Measurements from ENCODE around the gene MAP7. TPM values are rescaled to one million over a fixed set of nuclear protein-coding genes. Genes with fewer than 3 reads are reported as not detected.

Gene MAP7
- total and polyA plus RNA-seq, 10 donors = 0.67 to 4.9 (median 3.0) TPM

DNA sequence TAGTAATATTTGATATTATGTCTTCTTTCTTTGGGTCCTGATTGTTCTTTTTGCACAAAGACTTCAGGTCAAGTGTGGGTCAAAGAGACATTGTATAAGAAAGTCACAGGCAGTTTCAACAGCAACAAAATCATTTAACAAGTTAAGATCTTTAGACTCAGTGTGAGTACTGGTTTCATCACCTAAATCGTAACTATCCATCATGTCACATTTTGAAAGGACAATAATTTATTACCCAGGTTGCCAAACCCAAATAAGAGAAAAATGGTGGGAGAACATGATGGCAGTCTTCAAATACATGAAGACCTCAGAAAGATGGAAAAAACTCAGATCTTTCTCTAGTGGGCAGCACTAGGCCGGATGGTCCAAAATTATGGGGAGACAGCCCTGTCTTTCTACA is 205.1 kb downstream of the MAP7 start:
- H3K27ac ChIP-seq = no peak overlapping the region
- WGBS, 5 donors = 90 to 99% (median 94%) methylated on average over 2 of the region's 2 CpGs
- DNase-seq = no peak
- H3K4me3 ChIP-seq = no peak overlapping the region
- no peaks in the 10 kb centered on the region for H3K9me3 ChIP-seq
- H3K4me1 ChIP-seq = no peaks in the 10 kb centered on the region
- H3K36me3 ChIP-seq = peaks cover 0 to 6% (median 0%) of the 10 kb centered on the region in 6 donors
- TF ChIP-seq POLR2AphosphoS5 (IDR thresholded peaks at IDR 0.05) (no peak), CTCF (IDR thresholded peaks at IDR 0.05 in 8 of 11, conservative IDR thresholded peaks at IDR 0.05 in 3 of 11) (no peak)
- H3K27me3 ChIP-seq (replicated peaks in 1 of 7) = no peaks in the 10 kb centered on the region
- intact Hi-C loops (cut with DNase I; ENCODE audit: low total_unique reads) = no loop called here

DNA sequence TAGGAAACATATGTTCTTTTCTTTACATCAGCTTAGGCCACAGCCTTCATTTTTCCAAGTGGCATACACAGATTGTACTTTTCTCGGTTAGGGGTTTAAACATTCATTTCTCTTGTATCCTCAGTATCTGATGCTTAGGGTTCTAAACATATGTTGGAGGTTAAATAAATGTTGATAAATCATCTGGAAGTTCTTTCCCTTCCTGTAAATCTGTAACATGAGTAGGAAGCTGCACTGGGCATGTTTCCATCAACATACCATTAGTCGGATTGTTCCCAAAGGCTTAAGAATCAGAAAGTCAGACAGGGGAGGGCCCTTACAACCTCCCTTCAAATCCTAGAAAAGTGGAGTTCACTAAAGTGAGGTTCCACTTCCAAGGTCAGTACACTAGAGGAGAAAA is 205.8 kb downstream of the MAP7 start:
- no peak for TF ChIP-seq POLR2AphosphoS5 (IDR thresholded peaks at IDR 0.05)
- TF ChIP-seq CTCF (IDR thresholded peaks at IDR 0.05 in 8 of 11, conservative IDR thresholded peaks at IDR 0.05 in 3 of 11) = no peak
- no peak for TF ChIP-seq POLR2A (IDR thresholded peaks at IDR 0.05)
- intact Hi-C loops (cut with DNase I; ENCODE audit: low total_unique reads) = no loop called here
- WGBS, 5 donors = 77 to 89% (median 86%) methylated on average over 2 of the region's 2 CpGs
- DNase-seq = no peak
- Histone ChIP-seq H3K4me3 (no peak overlapping the region), H3K4me1 (no peaks in the 10 kb centered on the region), H3K36me3 (peaks cover 0 to 6% (median 0%) of the 10 kb centered on the region in 6 donors), H3K27ac (no peak overlapping the region), H3K27me3 (replicated peaks in 1 of 7) (no peaks in the 10 kb centered on the region), H3K9me3 (no peaks in the 10 kb centered on the region)

GRCh38 chr6:136343700-136344099 is 206.5 kb downstream of the MAP7 start:
- Histone ChIP-seq H3K27me3 (replicated peaks in 1 of 7) (no peaks in the 10 kb centered on the region), H3K27ac (no peak overlapping the region), H3K9me3 (no peaks in the 10 kb centered on the region), H3K4me1 (no peaks in the 10 kb centered on the region), H3K4me3 (no peak overlapping the region), H3K36me3 (peaks cover 0 to 6% (median 0%) of the 10 kb centered on the region in 6 donors)
- TF ChIP-seq CTCF (IDR thresholded peaks at IDR 0.05 in 8 of 11, conservative IDR thresholded peaks at IDR 0.05 in 3 of 11) = no peak
- TF ChIP-seq POLR2A (IDR thresholded peaks at IDR 0.05) = no peak
- no peak for TF ChIP-seq POLR2AphosphoS5 (IDR thresholded peaks at IDR 0.05)
- DNase-seq = no peak
- WGBS, 5 donors = 87 to 98% (median 92%) methylated on average over 1 of the region's 1 CpG
- intact Hi-C loops (cut with DNase I; ENCODE audit: low total_unique reads) = no loop called here

DNA sequence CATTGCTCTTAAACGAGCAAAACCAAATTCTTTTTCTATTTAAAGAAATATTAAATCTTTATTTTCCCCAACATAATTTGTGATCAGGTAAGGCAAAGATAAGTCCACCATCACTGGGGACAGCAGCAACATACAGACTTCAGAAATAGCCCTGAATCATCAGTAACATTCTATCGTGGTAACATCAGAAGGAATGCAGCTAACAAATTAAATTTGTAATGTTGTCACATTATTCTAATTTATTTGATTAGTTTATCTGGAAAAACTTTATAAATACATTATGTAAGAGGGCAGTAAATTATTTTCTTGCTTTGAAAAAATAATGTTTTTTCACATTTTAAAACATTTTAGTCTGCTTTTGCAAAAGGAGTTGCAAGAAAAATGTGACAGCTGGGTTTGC is 206.9 kb downstream of the MAP7 start:
- no peak overlapping the region for H3K27ac ChIP-seq
- no peak overlapping the region for H3K4me3 ChIP-seq
- WGBS, 5 donors = 70 to 79% (median 76%) methylated on average over 2 of the region's 2 CpGs
- H3K9me3 ChIP-seq = no peaks in the 10 kb centered on the region
- TF ChIP-seq POLR2AphosphoS5 (IDR thresholded peaks at IDR 0.05) (no peak), CTCF (IDR thresholded peaks at IDR 0.05 in 8 of 11, conservative IDR thresholded peaks at IDR 0.05 in 3 of 11) (no peak), POLR2A (IDR thresholded peaks at IDR 0.05) (no peak)
- H3K4me1 ChIP-seq = no peaks in the 10 kb centered on the region
- DNase-seq = no peak
- H3K27me3 ChIP-seq (replicated peaks in 1 of 7) = no peaks in the 10 kb centered on the region
- H3K36me3 ChIP-seq = peaks cover 0 to 6% (median 0%) of the 10 kb centered on the region in 6 donors
- intact Hi-C loops (cut with DNase I; ENCODE audit: low total_unique reads) = no loop called here
